Astrocyte (in vitro differentiated cells and primary cell): ENCODE results near the gene ARNT2. TPM values are rescaled to one million over a fixed set of nuclear protein-coding genes. Genes with fewer than 3 reads are reported as not detected.

Source experiments
- DNase-seq: peaks from one replicate; pipeline ENCODE4 v3.0.0-alpha.2; 2010; ENCODE audit warnings: low read depth
- FAIRE-seq: peaks from 2 replicates; lab custom pipeline; 2011; peaks lifted over from hg19 to GRCh38; lab: Jason Lieb, UNC
- H2AFZ ChIP-seq: 2 replicates; pipeline ENCODE4 v1.6.0; 2012; ENCODE audit warnings: low read depth, low read length, inconsistent platforms
- H3K27ac ChIP-seq: 2 replicates; pipeline ENCODE4 v1.5.1; 2011; ENCODE audit warnings: low read depth, low read length, inconsistent platforms
- H3K27me3 ChIP-seq: 2 replicates; pipeline ENCODE4 v1.6.0; 2011; ENCODE audit warnings: low read length, inconsistent platforms; ENCODE audit not compliant: insufficient read depth
- H3K36me3 ChIP-seq: 2 replicates; pipeline ENCODE4 v1.5.1; 2011; ENCODE audit warnings: low read length, inconsistent platforms; ENCODE audit not compliant: insufficient read depth
- H3K4me1 ChIP-seq: 2 replicates; pipeline ENCODE4 v1.5.1; 2011; ENCODE audit warnings: low read length, inconsistent platforms; ENCODE audit not compliant: insufficient read depth
- H3K4me2 ChIP-seq: 2 replicates; pipeline ENCODE4 v1.6.0; 2012; ENCODE audit warnings: low read length, inconsistent platforms
- H3K4me3 ChIP-seq: 2 replicates; pipeline ENCODE4 v1.5.1; 2011; ENCODE audit warnings: low read depth, mild to moderate bottlenecking, low read length, inconsistent platforms; ENCODE audit not compliant: insufficient read depth
- H3K79me2 ChIP-seq: 2 replicates; pipeline ENCODE4 v1.6.0; 2012; ENCODE audit warnings: mild to moderate bottlenecking, low read length, inconsistent platforms; ENCODE audit not compliant: insufficient read depth
- H3K9ac ChIP-seq: 2 replicates; pipeline ENCODE4 v1.6.0; 2012; ENCODE audit warnings: mild to moderate bottlenecking, low read length, inconsistent platforms
- H3K9me3 ChIP-seq: 2 replicates; pipeline ENCODE4 v1.5.1; 2012; ENCODE audit warnings: low read depth, mild to moderate bottlenecking, low read length, inconsistent platforms; ENCODE audit not compliant: insufficient read depth
- H4K20me1 ChIP-seq: 2 replicates; pipeline ENCODE4 v1.6.0; 2012; ENCODE audit warnings: low read length, inconsistent platforms; ENCODE audit not compliant: insufficient read depth
- H3K27ac Mint-ChIP-seq: one replicate; pipeline ENCODE4 v1.8.0; 2021; ENCODE audit warnings: mild to moderate bottlenecking, mixed read lengths; ENCODE audit not compliant: unreplicated experiment
- H3K27me3 Mint-ChIP-seq: one replicate; pipeline ENCODE4 v1.8.0; 2021; ENCODE audit warnings: low read depth, mixed read lengths; ENCODE audit not compliant: unreplicated experiment
- H3K36me3 Mint-ChIP-seq: one replicate; pipeline ENCODE4 v1.8.0; 2021; ENCODE audit warnings: low read depth, mixed read lengths; ENCODE audit not compliant: unreplicated experiment
- H3K4me1 Mint-ChIP-seq: one replicate; pipeline ENCODE4 v1.8.0; 2021; ENCODE audit warnings: low read depth, mixed read lengths; ENCODE audit not compliant: unreplicated experiment
- H3K4me3 Mint-ChIP-seq: one replicate; pipeline ENCODE4 v1.8.0; 2021; ENCODE audit warnings: mild to moderate bottlenecking, moderate library complexity, mixed read lengths; ENCODE audit not compliant: unreplicated experiment
- H3K9me3 Mint-ChIP-seq: one replicate; pipeline ENCODE4 v1.8.0; 2021; ENCODE audit warnings: mild to moderate bottlenecking, mixed read lengths; ENCODE audit not compliant: unreplicated experiment
- EZH2 ChIP-seq: IDR thresholded peaks from 2 replicates; pipeline ENCODE4 v1.6.1; 2012; ENCODE audit warnings: mild to moderate bottlenecking, low read length, inconsistent platforms; ENCODE audit not compliant: insufficient read depth
- total RNA-seq: library from RNA; stranded (reverse); gene quantifications from 2 replicates; pipeline ENCODE4 v1.2.1, GENCODE V29; 2021
- TF ChIP-seq, protein P1 (sequence below): IDR thresholded peaks from 2 replicates; pipeline ENCODE4 v1.5.1; 2011; ENCODE audit warnings: low read depth, mild to moderate bottlenecking, inconsistent platforms, low read length, moderate library complexity; ENCODE audit not compliant: insufficient read depth

The ARNT2 gene
- total RNA-seq, 1 donor from 2014 or later, result 3.5 TPM

- no peaks in the 10 kb centered on the region for H3K36me3 ChIP-seq
- no peak overlapping the region for H3K9ac ChIP-seq
- H3K4me3 ChIP-seq, result no peak overlapping the region
- H3K4me3 Mint-ChIP-seq, result no peak overlapping the region
- no peaks in the 10 kb centered on the region for H3K27me3 ChIP-seq
- no peaks in the 10 kb centered on the region for H4K20me1 ChIP-seq
- no peak for TF ChIP-seq EZH2
- TF ChIP-seq, protein P1, sequence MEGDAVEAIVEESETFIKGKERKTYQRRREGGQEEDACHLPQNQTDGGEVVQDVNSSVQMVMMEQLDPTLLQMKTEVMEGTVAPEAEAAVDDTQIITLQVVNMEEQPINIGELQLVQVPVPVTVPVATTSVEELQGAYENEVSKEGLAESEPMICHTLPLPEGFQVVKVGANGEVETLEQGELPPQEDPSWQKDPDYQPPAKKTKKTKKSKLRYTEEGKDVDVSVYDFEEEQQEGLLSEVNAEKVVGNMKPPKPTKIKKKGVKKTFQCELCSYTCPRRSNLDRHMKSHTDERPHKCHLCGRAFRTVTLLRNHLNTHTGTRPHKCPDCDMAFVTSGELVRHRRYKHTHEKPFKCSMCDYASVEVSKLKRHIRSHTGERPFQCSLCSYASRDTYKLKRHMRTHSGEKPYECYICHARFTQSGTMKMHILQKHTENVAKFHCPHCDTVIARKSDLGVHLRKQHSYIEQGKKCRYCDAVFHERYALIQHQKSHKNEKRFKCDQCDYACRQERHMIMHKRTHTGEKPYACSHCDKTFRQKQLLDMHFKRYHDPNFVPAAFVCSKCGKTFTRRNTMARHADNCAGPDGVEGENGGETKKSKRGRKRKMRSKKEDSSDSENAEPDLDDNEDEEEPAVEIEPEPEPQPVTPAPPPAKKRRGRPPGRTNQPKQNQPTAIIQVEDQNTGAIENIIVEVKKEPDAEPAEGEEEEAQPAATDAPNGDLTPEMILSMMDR, result no peak
- peak; percentile 45 for FAIRE-seq
- H3K79me2 ChIP-seq, result no peaks in the 10 kb centered on the region
- no peaks in the 10 kb centered on the region for H3K9me3 Mint-ChIP-seq
- no peak overlapping the region for H3K27ac Mint-ChIP-seq
- H3K36me3 Mint-ChIP-seq, result no peaks in the 10 kb centered on the region
- H3K9me3 ChIP-seq, result no peaks in the 10 kb centered on the region
- H3K4me2 ChIP-seq, result no peak overlapping the region
- H2AFZ ChIP-seq, result no peak overlapping the region
- no peaks in the 10 kb centered on the region for H3K27me3 Mint-ChIP-seq
- no peak overlapping the region for H3K27ac ChIP-seq
- H3K4me1 Mint-ChIP-seq, result peaks cover 51% of the 10 kb centered on the region
- DNase-seq, result no peak
- H3K4me1 ChIP-seq, result peaks cover 18% of the 10 kb centered on the region
These were observed 91.9 kb downstream of the ARNT2 start for GRCh38 chr15:80496096-80496495.

DNA sequence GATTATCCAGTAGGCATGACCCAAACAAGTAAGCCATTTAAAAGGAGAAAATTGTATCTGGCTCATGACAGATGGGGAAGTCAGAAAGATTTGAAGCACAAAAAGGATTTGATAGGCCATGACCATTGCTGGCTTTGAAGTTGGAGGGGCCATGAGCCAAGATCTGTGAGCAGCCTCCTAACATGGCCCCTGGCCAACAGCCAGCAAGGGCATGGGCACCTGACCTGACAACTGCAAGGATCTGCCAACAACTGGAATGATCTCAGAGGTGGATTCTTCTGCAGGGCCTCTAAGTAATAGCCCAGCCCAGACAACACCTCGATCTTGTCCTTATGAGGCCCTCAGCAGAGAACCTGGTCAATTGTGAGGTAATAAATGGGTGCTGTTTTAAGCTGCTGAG is 93.0 kb downstream of the ARNT2 start:
- TF ChIP-seq, protein P1, result no peak
- no peak for TF ChIP-seq EZH2
- H3K4me3 ChIP-seq, result no peak overlapping the region

GRCh38 chr15:80498652-80499051 is 94.5 kb downstream of the ARNT2 start:
- no peaks in the 10 kb centered on the region for H4K20me1 ChIP-seq
- H3K4me1 ChIP-seq, result peaks cover 17% of the 10 kb centered on the region
- H3K9me3 ChIP-seq, result no peaks in the 10 kb centered on the region
- H3K36me3 ChIP-seq, result no peaks in the 10 kb centered on the region
- DNase-seq, result no peak
- Mint-ChIP-seq H3K27ac (peak overlapping the region; percentile 59), H3K4me3 (no peak overlapping the region), H3K36me3 (no peaks in the 10 kb centered on the region), H3K4me1 (peaks cover 36% of the 10 kb centered on the region), H3K27me3 (no peaks in the 10 kb centered on the region), H3K9me3 (peaks cover 2% of the 10 kb centered on the region)
- no peaks in the 10 kb centered on the region for H3K27me3 ChIP-seq
- no peak overlapping the region for H3K4me3 ChIP-seq
- H2AFZ ChIP-seq, result no peak overlapping the region
- no peak for FAIRE-seq
- TF ChIP-seq, protein P1, result no peak
- no peak for TF ChIP-seq EZH2
- H3K79me2 ChIP-seq, result no peaks in the 10 kb centered on the region
- H3K9ac ChIP-seq, result no peak overlapping the region
- H3K4me2 ChIP-seq, result no peak overlapping the region
- H3K27ac ChIP-seq, result no peak overlapping the region

More for the DNA sequence above, 93.0 kb downstream of the ARNT2 start:
- no peaks in the 10 kb centered on the region for H3K9me3 ChIP-seq
- no peaks in the 10 kb centered on the region for H4K20me1 ChIP-seq
- no peak overlapping the region for H3K4me2 ChIP-seq
- peaks cover 18% of the 10 kb centered on the region for H3K4me1 ChIP-seq
- DNase-seq, result no peak
- H3K27ac ChIP-seq, result no peak overlapping the region
- Mint-ChIP-seq H3K4me1 (peaks cover 48% of the 10 kb centered on the region), H3K36me3 (no peaks in the 10 kb centered on the region), H3K27me3 (no peaks in the 10 kb centered on the region), H3K4me3 (no peak overlapping the region), H3K27ac (no peak overlapping the region), H3K9me3 (peaks cover 2% of the 10 kb centered on the region)
- H2AFZ ChIP-seq, result no peak overlapping the region
- FAIRE-seq, result no peak
- no peaks in the 10 kb centered on the region for H3K79me2 ChIP-seq
- no peak overlapping the region for H3K9ac ChIP-seq
- no peaks in the 10 kb centered on the region for H3K36me3 ChIP-seq
- H3K27me3 ChIP-seq, result no peaks in the 10 kb centered on the region
